Measurements from ENCODE around the gene CBX3.

CBX3 gene

DNA sequence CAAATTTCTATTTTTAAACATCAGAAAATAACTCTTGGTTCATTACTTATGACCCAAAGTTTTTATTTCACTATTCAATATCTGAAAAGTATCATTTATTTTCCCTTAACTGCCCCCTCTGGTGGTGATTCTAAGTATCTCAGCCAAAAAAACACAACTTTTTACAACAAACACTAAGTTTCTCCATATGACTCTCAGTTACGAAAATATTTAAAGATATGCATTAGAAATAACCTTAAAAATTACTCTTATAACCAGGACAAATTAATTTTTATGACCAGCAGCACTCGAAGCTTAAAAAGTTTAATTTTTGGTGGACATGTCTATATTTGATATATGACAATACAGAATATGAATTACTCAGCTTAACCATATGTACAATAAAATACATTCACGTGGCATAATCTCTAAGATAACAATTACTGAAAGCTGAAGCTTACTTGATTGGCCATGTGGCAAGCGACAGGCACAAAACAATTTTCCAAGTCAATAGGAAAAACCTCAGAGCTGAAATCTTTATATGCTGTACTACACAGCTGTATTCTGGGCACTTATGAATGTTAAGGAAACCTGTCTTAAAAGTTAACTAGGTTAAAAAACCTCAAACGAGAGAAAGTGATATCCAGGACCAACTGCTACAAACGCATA lies 3.3 kb upstream of the CBX3 start:
- DNase-seq (ENCODE audit: low read depth): no peak
- in situ Hi-C loops (cut with HindIII; ENCODE audit: low sequenced_read_pairs): loop anchor here (5.0 kb wide), 1 partner anchor 106 kb away; no protein-coding TSS in a partner anchor
- peak overlapping the region; percentile 100 for H3K4me3 ChIP-seq (ENCODE audit: low read depth, low read length)
- TF ChIP-seq, protein P1, sequence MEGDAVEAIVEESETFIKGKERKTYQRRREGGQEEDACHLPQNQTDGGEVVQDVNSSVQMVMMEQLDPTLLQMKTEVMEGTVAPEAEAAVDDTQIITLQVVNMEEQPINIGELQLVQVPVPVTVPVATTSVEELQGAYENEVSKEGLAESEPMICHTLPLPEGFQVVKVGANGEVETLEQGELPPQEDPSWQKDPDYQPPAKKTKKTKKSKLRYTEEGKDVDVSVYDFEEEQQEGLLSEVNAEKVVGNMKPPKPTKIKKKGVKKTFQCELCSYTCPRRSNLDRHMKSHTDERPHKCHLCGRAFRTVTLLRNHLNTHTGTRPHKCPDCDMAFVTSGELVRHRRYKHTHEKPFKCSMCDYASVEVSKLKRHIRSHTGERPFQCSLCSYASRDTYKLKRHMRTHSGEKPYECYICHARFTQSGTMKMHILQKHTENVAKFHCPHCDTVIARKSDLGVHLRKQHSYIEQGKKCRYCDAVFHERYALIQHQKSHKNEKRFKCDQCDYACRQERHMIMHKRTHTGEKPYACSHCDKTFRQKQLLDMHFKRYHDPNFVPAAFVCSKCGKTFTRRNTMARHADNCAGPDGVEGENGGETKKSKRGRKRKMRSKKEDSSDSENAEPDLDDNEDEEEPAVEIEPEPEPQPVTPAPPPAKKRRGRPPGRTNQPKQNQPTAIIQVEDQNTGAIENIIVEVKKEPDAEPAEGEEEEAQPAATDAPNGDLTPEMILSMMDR (IDR thresholded peaks at IDR 0.05; ENCODE audit: low read depth, low read length, missing control alignments): peak; percentile 43

DNA sequence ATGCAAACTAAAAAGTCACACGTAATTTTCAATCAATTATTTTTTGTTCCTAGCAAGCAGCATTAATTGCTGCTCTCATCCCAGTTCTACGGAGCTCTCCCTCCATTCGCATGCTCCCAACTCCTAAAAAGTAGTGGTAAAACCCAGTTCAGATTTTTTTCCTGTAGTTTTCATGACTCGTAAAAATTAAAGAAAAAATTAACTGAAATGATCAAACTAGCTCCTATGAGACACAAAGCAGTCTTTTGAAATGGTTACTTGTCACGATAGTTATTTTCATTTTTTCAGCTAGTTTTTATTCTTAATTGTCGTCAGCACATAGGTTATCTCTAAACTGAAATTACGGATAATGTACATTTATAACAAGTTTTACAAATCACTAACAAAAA lies 2.8 kb upstream of the CBX3 start:
- DNase-seq (ENCODE audit: low read depth): no peak
- TF ChIP-seq, protein P1 (IDR thresholded peaks at IDR 0.05; ENCODE audit: low read depth, low read length, missing control alignments): no peak
- in situ Hi-C loops (cut with HindIII; ENCODE audit: low sequenced_read_pairs): loop anchor here (5.0 kb wide), 1 partner anchor 106 kb away; no protein-coding TSS in a partner anchor
- H3K4me3 ChIP-seq (ENCODE audit: low read depth, low read length): peak overlapping the region; percentile 100

DNA sequence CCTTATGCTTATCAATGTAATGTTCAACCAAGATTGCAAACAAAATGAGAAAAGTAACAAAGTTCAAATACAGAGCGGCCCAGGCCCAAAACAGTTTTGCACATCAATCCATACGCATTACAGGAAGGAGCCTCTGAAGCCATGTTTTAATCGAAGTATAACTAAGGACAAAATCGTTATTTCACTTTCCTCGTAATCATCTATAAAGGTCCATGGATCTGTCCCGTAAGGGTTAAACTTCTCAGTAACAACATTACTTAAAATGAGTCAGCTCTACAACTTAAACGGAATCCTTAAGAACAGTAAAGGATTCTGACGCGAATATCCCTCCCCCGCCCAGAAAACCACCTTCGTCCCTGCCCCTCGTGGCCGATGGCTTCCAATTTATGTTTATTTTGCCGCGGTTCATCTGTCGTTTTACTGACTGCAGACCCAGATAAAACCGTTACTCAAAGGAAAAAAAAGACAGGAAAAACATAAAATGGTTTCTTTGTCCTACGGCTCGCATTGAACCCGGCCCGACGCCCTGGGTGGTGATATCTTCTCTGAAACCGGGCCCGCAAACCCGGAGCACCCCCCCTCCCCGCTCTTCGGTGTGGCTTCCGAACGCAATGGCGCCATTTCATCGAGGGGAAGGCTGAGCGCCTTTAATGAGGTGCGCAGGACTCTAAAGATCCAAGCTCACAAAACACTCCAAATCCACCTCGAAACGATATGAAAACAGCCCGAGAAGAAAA lies 2.1 kb upstream of the CBX3 start:
- no peak for DNase-seq (ENCODE audit: low read depth)
- in situ Hi-C loops (cut with HindIII; ENCODE audit: low sequenced_read_pairs): loop anchor here (5.0 kb wide), 1 partner anchor 107 kb away; no protein-coding TSS in a partner anchor
- peak overlapping the region; percentile 100 for H3K4me3 ChIP-seq (ENCODE audit: low read depth, low read length)
- TF ChIP-seq, protein P1 (IDR thresholded peaks at IDR 0.05; ENCODE audit: low read depth, low read length, missing control alignments): no peak

DNA sequence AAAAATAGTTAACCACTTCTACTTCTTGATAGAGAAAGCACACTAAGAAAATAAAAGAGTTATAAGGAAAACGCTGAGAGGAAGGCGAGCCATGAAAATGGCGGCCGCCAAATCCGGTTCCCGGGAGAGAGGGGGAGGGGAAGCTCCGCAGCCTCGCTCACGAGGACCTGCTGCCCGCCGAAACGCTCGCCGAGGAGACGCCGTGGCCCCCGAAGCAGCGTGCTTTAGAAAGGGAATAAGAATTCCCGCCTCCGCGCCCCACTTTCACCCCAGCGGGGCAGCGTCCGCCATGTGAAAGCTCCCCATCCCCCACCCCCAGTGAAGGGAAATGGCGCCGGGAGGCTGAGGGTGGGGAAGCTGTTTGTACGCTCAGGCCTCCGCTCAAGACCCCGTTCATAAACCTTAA lies 1.5 kb upstream of the CBX3 start:
- DNase-seq (ENCODE audit: low read depth): no peak
- in situ Hi-C loops (cut with HindIII; ENCODE audit: low sequenced_read_pairs): no loop called here
- TF ChIP-seq, protein P1 (IDR thresholded peaks at IDR 0.05; ENCODE audit: low read depth, low read length, missing control alignments): no peak
- peak overlapping the region; percentile 100 for H3K4me3 ChIP-seq (ENCODE audit: low read depth, low read length)

DNA sequence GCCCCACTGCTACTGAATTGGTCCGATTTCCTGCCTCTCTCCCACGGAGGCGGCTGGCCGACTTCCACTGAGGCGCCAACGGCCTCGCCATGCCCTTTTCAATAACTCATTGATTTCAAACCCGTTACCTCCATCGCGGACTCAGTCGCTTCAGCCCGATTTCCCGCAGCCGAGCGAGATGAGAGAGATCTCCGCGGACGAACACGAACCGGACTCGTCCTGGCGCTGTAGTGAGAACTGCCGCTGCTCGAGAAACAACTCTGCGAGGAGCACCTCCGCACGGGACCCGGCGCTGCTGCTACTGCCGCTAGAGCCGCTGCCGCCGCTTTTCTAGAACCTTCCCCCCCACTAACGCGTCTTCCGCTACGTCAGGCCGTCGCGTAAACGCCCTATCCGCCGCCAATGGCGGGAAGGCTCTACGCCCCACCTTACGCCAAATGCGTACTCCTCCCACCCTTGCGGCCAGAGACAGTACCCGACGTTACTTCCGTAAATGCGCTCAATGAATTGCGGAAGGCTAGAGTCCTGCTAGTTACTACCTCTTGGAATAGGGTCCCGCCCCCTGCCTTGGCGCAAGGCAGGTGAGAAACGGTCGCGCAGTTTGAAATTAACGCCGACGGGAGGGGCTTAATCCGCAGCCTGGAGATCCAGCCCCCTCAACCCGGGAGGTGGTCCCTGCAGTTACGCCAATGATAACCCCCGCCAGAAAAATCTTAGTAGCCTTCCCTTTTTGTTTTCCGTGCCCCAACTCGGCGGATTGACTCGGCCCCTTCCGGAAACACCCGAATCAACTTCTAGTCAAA lies 900 bp upstream of the CBX3 start, which contains the start of gene HNRNPA2B1:
TSS of gene HNRNPA2B1 (minus strand) at position 303 of the 803 bp plus-strand sequence. CDS start at position 134, 169 bp downstream.
- TF ChIP-seq, protein P1 (IDR thresholded peaks at IDR 0.05; ENCODE audit: low read depth, low read length, missing control alignments): no peak
- in situ Hi-C loops (cut with HindIII; ENCODE audit: low sequenced_read_pairs): no loop called here
- peak; percentile 97 for DNase-seq (ENCODE audit: low read depth)
- H3K4me3 ChIP-seq (ENCODE audit: low read depth, low read length): peak within 1 kb of the TSS; percentile 100

All from astrocyte of the cerebellum (primary cell).